Measurements from ENCODE around the gene DOCK1.

- TF ChIP-seq POLR2A (IDR thresholded peaks at IDR 0.05) (no peak), POLR2AphosphoS5 (IDR thresholded peaks at IDR 0.05) (no peak)
- TF ChIP-seq, protein P1, sequence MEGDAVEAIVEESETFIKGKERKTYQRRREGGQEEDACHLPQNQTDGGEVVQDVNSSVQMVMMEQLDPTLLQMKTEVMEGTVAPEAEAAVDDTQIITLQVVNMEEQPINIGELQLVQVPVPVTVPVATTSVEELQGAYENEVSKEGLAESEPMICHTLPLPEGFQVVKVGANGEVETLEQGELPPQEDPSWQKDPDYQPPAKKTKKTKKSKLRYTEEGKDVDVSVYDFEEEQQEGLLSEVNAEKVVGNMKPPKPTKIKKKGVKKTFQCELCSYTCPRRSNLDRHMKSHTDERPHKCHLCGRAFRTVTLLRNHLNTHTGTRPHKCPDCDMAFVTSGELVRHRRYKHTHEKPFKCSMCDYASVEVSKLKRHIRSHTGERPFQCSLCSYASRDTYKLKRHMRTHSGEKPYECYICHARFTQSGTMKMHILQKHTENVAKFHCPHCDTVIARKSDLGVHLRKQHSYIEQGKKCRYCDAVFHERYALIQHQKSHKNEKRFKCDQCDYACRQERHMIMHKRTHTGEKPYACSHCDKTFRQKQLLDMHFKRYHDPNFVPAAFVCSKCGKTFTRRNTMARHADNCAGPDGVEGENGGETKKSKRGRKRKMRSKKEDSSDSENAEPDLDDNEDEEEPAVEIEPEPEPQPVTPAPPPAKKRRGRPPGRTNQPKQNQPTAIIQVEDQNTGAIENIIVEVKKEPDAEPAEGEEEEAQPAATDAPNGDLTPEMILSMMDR (IDR thresholded peaks at IDR 0.05), result no peak
Measured at GRCh38 chr10:127447197-127447596, 542.0 kb downstream of the DOCK1 start.

Measured in breast epithelium (tissue), 3 donors.